Suprapubic skin (tissue), 4 donors: Measurements from ENCODE around the gene SLC25A25. TPM values are rescaled to one million over a fixed set of nuclear protein-coding genes. Genes with fewer than 3 reads are reported as not detected.
A peak's percentile ranks its signal among the peaks of the same experiment; 100 is the strongest.

ENCODE experiments used
- DNase-seq, 2 donors: peaks; one replicate each; pipeline ENCODE4 v3.0.0-alpha.2; 2019; ENCODE audit warnings: low spot score in 2 of 2
- H3K27ac ChIP-seq: fragments of 200-600 bp; sonication (generic); one replicate; pipeline ENCODE4 v1.5.1; 2019
- H3K27me3 ChIP-seq: fragments of 200-600 bp; sonication (generic); one replicate; pipeline ENCODE4 v1.5.1; 2019
- H3K36me3 ChIP-seq: fragments of 200-600 bp; sonication (generic); one replicate; pipeline ENCODE4 v1.5.1; 2019
- H3K4me1 ChIP-seq: fragments of 200-600 bp; sonication (generic); one replicate; pipeline ENCODE4 v1.5.1; 2019
- H3K4me3 ChIP-seq: fragments of 200-600 bp; sonication (generic); one replicate; pipeline ENCODE4 v1.5.1; 2019; ENCODE audit warnings: mild to moderate bottlenecking
- H3K9me3 ChIP-seq: fragments of 200-600 bp; sonication (generic); one replicate; pipeline ENCODE4 v1.5.1; 2019
- EP300 ChIP-seq: sonication (generic); formaldehyde crosslinking; IDR thresholded peaks from one replicate; pipeline ENCODE4 v1.6.1; 2017; ENCODE audit warnings: antibody characterized with exemption
- POLR2A ChIP-seq, 2 donors: fragments of 450-650 bp; IDR thresholded peaks; one replicate each; pipeline ENCODE4 v1.6.1; 2017; ENCODE audit warnings: antibody characterized with exemption in 2 of 2, mild to moderate bottlenecking in 2 of 2, moderate library complexity in 2 of 2
- POLR2AphosphoS5 ChIP-seq, 3 donors: sonication (generic); formaldehyde crosslinking; IDR thresholded peaks; one replicate each; pipeline ENCODE4 v1.6.1; 2017; ENCODE audit warnings: antibody characterized with exemption in 3 of 3
- WGBS: methylation state at CpG from one replicate; pipeline ENCODE4 v1.1.5; 2018; 5-methylcytosine and 5-hydroxymethylcytosine counted together
- total RNA-seq, 4 donors: library from RNA; depleted of rRNA; stranded (reverse); fragments of >200 nt; gene quantifications; one replicate each; pipeline ENCODE4 v1.1.0, GENCODE V29; 2016
- TF ChIP-seq, protein P1 (sequence below), 2 donors: fragments of 200-600 bp in 1 of 2; fragments of 450-650 bp in 1 of 2; sonication (generic) in 1 of 2; IDR thresholded peaks; one replicate each; pipeline ENCODE4 v1.5.1; 2016 to 2019; ENCODE audit warnings: antibody characterized with exemption in 2 of 2, mild to moderate bottlenecking in 1 of 2, moderate library complexity in 1 of 2

The SLC25A25 gene
- total RNA-seq, 4 donors from 2014 or later: 37.9 to 106 (median 66.5) TPM

DNA sequence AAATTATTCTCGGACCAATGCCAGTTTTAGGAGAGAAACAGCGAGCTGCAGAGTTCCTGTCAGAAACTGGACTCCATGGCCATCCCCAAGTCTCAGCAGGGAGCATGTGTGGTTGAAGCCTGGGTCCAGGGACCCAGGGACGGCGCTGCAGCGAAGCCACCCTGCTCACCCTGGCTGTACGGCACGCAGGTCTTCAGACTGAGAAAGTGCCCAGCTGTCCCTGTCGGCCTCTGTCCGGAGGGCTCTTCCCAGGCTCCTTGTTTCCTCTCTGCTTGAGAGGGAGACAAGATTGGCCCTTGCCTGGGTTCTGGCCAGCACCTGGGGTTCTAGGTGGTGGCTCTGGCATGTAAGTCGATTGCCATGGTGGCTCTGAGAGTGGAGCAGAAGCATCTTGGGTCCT, 32.5 kb downstream of the SLC25A25 start:
- Histone ChIP-seq H3K27me3 (no peaks in the 10 kb centered on the region), H3K4me1 (peaks cover 58% of the 10 kb centered on the region), H3K27ac (peak overlapping the region; percentile 96), H3K9me3 (no peaks in the 10 kb centered on the region), H3K36me3 (peaks cover 38% of the 10 kb centered on the region), H3K4me3 (peak overlapping the region; percentile 55)
- TF ChIP-seq POLR2AphosphoS5 (IDR thresholded peaks at IDR 0.05) (no peak), POLR2A (IDR thresholded peaks at IDR 0.05) (no peak), EP300 (no peak)
- TF ChIP-seq, protein P1, sequence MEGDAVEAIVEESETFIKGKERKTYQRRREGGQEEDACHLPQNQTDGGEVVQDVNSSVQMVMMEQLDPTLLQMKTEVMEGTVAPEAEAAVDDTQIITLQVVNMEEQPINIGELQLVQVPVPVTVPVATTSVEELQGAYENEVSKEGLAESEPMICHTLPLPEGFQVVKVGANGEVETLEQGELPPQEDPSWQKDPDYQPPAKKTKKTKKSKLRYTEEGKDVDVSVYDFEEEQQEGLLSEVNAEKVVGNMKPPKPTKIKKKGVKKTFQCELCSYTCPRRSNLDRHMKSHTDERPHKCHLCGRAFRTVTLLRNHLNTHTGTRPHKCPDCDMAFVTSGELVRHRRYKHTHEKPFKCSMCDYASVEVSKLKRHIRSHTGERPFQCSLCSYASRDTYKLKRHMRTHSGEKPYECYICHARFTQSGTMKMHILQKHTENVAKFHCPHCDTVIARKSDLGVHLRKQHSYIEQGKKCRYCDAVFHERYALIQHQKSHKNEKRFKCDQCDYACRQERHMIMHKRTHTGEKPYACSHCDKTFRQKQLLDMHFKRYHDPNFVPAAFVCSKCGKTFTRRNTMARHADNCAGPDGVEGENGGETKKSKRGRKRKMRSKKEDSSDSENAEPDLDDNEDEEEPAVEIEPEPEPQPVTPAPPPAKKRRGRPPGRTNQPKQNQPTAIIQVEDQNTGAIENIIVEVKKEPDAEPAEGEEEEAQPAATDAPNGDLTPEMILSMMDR (IDR thresholded peaks at IDR 0.05): no peak
- 82% methylated on average over 3 of the region's 10 CpGs for WGBS
- no peak for DNase-seq

DNA sequence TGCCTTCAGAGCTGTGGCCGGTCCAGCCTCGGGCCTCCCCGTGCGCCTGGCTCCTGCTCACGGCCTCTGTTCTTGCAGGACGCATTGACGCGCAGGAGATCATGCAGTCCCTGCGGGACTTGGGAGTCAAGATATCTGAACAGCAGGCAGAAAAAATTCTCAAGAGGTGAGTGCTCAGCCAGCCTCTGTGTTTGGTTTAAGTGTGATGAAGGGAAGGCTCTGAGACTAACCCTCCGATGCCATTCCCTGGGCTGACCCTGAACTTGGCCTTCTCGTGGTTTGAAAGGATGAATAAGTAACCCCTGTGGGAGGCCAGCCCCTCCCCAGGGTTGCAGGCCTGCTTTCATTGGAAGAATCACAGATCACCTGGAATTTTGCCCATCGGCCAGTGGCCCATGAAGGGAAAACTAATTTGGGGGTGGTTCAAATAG, 33.2 kb downstream of the SLC25A25 start:
- H3K27ac ChIP-seq: no peak overlapping the region
- WGBS: 93% methylated on average over 12 of the region's 12 CpGs
- TF ChIP-seq POLR2AphosphoS5 (IDR thresholded peaks at IDR 0.05) (no peak), POLR2A (IDR thresholded peaks at IDR 0.05) (no peak), EP300 (no peak)
- TF ChIP-seq, protein P1 (IDR thresholded peaks at IDR 0.05): no peak
- no peak overlapping the region for H3K4me3 ChIP-seq
- H3K27me3 ChIP-seq: no peaks in the 10 kb centered on the region
- H3K4me1 ChIP-seq: peaks cover 58% of the 10 kb centered on the region
- no peak for DNase-seq
- peaks cover 45% of the 10 kb centered on the region for H3K36me3 ChIP-seq
- H3K9me3 ChIP-seq: no peaks in the 10 kb centered on the region

DNA sequence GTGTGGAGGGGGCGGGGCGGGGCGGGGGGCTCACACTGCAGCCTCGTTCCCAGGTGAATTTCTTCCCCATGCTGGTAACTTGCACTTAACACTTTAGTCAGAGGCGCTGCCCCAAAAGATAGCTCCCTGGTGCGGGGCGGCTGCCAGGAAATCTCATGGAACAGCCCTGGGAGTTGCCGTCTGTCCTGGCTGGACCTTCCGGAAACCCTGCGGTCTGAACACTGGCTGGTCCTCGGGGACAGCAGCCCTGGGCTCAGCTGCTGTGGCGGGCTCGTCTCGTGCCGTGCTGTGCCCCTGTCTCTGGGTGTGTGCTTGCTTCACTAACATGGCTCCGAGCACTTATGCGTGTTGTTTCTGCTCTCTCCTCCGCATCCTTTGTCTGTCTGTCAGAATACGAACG, 33.7 kb downstream of the SLC25A25 start:
- H3K4me1 ChIP-seq: peaks cover 55% of the 10 kb centered on the region
- no peak overlapping the region for H3K4me3 ChIP-seq
- WGBS: 88% methylated on average over 20 of the region's 20 CpGs
- H3K36me3 ChIP-seq: peaks cover 49% of the 10 kb centered on the region
- H3K9me3 ChIP-seq: no peaks in the 10 kb centered on the region
- peak in 1 of 2 donors; percentile 73 for DNase-seq
- TF ChIP-seq, protein P1 (IDR thresholded peaks at IDR 0.05): no peak
- TF ChIP-seq POLR2A (IDR thresholded peaks at IDR 0.05): no peak
- no peak overlapping the region for H3K27ac ChIP-seq
- no peaks in the 10 kb centered on the region for H3K27me3 ChIP-seq

DNA sequence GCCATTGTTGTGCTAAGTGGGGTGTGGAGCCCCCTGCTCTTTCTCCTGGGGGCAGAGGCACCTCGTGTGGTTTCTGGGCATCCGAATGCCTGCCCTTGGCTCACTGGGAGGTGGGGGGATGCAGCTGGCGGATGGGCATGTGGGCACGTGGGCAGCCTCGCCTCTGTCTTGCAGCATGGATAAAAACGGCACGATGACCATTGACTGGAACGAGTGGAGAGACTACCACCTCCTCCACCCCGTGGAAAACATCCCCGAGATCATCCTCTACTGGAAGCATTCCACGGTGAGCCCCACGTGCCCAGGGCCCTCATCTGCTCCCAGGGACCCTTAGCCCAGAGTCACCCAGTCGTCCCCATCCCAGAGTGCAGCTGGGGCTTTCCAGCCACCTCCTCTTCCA, 34.2 kb downstream of the SLC25A25 start:
- Histone ChIP-seq H3K4me3 (no peak overlapping the region), H3K27ac (no peak overlapping the region), H3K27me3 (no peaks in the 10 kb centered on the region), H3K9me3 (no peaks in the 10 kb centered on the region), H3K36me3 (peaks cover 55% of the 10 kb centered on the region), H3K4me1 (peaks cover 50% of the 10 kb centered on the region)
- no peak for DNase-seq
- 84% methylated on average over 13 of the region's 13 CpGs for WGBS
- no peak for TF ChIP-seq POLR2A (IDR thresholded peaks at IDR 0.05)
- TF ChIP-seq POLR2AphosphoS5 (IDR thresholded peaks at IDR 0.05): no peak
- TF ChIP-seq, protein P1 (IDR thresholded peaks at IDR 0.05): no peak
- no peak for TF ChIP-seq EP300

DNA sequence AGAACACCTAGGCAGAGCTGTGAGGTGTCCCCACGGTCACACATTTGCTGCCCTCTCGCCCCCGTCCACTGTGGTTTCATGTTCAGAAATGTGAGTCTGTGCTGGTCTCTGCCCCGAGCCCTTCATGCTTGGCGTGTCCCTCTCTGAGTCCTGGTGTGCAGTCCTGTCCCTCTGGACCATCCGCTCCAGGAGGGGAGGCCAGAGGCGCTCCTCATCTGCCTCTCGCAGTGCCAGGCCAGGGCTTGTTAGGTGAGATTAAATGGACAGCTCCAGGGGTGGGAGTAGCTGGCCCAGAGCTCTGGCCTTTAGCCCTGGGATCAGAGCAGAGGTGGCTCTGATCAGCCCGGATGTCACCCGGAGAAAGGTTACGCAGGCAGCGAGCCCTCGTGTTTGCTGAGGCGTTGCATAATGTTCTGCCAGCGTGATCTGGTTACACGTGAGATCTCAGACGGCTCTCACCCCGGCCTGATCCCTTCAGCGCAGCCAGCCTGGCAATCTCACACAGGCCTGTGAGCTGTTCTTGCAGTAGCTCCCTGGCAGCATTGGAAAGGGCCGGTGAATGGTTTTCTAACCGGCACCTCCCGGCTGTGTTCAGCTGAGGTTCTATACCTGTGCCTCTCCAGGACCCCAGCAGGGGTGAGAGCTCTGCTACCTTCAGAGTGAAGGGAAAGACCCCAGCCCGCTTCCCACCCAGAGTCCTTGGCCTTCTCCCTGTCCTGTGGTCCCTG, 35.0 kb downstream of the SLC25A25 start:
- Histone ChIP-seq H3K4me1 (peaks cover 42% of the 10 kb centered on the region), H3K9me3 (no peaks in the 10 kb centered on the region), H3K4me3 (no peak overlapping the region), H3K27ac (no peak overlapping the region), H3K36me3 (peaks cover 63% of the 10 kb centered on the region), H3K27me3 (no peaks in the 10 kb centered on the region)
- TF ChIP-seq EP300 (no peak), POLR2AphosphoS5 (IDR thresholded peaks at IDR 0.05) (no peak), POLR2A (IDR thresholded peaks at IDR 0.05) (no peak)
- TF ChIP-seq, protein P1 (IDR thresholded peaks at IDR 0.05): no peak
- 87% methylated on average over 21 of the region's 23 CpGs for WGBS
- no peak for DNase-seq
